Ishikawa (cell line): ENCODE data around the gene ETV2.

ENCODE experiments used
- CEBPB ChIP-seq: IDR thresholded peaks from 2 replicates; pipeline ENCODE4 v1.6.1; 2012
- CREB1 ChIP-seq: IDR thresholded peaks from 2 replicates; pipeline ENCODE4 v1.6.1; 2012; ENCODE audit warnings: low read depth
- REST ChIP-seq: IDR thresholded peaks from 2 replicates; pipeline ENCODE4 v1.6.1; 2012; ENCODE audit warnings: low read depth, mild to moderate bottlenecking
- TAF1 ChIP-seq: IDR thresholded peaks from 2 replicates; pipeline ENCODE4 v1.6.1; 2012; ENCODE audit warnings: low read depth, mild to moderate bottlenecking
- TEAD4 ChIP-seq: IDR thresholded peaks from 2 replicates; pipeline ENCODE4 v1.6.1; 2012
- YY1 ChIP-seq: IDR thresholded peaks from 2 replicates; pipeline ENCODE4 v1.6.1; 2012; ENCODE audit warnings: low read depth
- TF ChIP-seq, protein P1 (sequence below): IDR thresholded peaks from 2 replicates; pipeline ENCODE4 v1.6.1; 2012

DNA sequence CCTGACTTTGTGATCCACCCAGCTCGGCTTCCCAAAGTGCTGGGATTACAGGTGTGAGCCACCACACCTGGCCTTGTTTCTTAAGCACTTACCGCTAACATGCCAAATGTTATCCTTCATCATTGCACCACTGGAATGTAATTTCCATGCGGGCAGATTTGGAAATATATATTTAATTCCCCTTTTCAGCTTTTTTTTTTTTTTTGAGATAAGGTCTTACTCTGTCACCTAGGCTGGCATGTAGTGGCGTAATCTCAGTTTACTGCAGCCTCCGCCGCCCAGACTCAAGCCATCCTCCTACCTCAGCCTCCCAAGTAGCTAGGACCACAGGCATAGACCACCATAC lies 20.4 kb downstream of the ETV2 start:
- TF ChIP-seq, protein P1, sequence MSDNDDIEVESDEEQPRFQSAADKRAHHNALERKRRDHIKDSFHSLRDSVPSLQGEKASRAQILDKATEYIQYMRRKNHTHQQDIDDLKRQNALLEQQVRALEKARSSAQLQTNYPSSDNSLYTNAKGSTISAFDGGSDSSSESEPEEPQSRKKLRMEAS: no peak
- TF ChIP-seq YY1 (no peak), TAF1 (no peak), CREB1 (no peak), TEAD4 (no peak), REST (no peak), CEBPB (no peak)
